Measurements from ENCODE around the gene IER5L.
"Not testable (repeated sequence)": the region's sequence is repeated elsewhere in the genome, so short reads cannot be mapped to it uniquely, and the experiment has no call there.

IER5L gene

DNA sequence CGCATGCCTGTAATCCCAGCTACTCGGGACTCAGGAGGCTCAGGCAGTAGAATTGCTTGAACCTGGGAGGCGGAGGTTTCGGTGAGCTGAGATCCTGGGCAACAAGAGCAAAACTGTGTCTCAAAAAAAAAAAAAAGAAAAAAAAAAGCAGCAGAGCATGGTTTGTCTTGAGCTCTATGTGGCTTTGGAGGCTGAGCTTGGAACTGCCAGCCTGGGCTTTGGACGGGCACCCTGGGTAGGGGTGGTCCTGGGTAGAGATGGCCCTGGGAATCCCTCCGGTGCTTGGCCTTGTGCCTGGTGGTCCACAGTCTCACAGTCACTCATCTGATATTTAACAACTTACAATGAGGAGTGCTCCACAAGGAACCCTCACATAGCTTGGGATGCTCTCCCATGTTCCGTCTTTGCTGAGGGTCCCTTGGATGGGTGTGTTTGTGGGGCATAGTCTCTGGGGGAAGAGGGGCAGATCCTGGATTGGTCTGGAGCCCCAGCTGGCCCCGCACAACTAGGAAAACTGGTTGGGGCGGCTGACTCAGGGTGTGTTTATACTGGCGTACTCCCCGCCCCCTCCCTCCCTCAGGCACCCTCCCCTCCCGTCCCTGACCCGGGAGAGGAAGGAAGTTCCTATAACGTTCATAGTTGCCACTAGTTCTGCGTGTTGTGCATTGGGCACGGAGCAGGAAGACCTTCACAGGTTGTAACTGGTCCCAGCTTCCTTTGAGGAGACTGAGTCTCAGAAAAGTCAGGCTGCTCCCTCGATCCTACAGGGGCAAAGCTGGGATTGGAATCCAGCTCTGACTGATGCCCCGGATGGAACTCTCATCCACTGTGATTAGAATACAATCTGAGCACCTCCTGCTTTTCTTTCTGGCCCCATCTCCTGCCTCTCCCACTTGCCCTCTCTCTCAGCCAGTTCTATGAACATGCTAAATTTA is 11.2 kb downstream of the IER5L start:
- no peak for DNase-seq (ENCODE audit: low read depth)
- no peak overlapping the region for H3K4me3 ChIP-seq (ENCODE audit: low read depth, low read length)

DNA sequence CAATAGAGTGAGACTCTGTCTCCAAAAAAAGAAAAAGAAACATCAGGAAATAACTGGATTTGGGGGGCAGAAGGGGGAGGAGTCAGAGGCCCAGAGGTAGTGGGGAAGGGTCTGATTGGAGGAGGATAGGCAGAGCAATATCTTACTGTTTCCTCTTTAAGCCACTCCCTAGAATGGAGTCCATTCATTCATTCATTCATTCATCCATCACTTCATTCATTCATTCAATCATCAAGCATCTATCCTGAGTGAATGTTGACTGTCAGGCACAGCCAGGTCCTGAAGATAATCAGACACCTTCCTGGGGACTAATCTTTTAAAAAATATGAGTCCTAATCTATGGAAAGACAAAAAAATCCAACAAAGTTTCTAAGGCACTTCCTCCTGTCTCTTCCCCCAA is 12.9 kb downstream of the IER5L start:
- DNase-seq (ENCODE audit: low read depth): no peak
- H3K4me3 ChIP-seq (ENCODE audit: low read depth, low read length): no peak overlapping the region

DNA sequence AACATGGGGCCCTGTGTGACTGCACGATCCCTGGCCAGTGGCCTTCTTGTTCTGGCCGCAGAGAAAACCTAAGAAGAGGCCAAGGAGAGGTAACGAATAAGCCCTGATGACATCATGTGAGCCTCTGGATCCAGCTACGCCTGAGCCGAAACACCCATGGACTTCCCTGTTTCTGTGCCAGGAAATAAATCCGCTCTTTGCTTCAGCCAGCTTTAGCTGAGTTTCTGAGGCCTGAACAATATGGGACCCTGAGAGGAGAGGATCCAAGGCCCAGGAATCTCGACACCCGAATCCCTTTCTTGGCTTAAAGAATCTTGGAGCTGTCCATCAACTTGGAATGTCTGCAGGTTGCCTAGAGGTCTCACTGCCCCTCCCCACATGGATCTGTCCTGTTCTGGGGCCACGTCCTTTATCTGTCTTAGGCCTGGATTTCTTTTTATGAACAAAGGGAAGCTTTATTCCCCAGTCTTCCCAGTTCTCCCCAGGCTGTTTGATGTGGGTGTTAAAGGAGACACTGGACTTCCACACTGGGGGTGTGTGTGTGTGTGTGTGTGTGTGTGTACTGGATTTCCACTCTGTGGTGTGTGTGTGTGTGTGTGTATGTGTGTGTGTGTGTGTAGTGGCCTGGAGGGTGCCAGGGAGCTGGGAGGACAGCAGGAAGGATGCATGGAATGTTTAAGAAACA is 13.7 kb downstream of the IER5L start:
- DNase-seq (ENCODE audit: low read depth): no peak
- H3K4me3 ChIP-seq (ENCODE audit: low read depth, low read length): no peak overlapping the region

DNA sequence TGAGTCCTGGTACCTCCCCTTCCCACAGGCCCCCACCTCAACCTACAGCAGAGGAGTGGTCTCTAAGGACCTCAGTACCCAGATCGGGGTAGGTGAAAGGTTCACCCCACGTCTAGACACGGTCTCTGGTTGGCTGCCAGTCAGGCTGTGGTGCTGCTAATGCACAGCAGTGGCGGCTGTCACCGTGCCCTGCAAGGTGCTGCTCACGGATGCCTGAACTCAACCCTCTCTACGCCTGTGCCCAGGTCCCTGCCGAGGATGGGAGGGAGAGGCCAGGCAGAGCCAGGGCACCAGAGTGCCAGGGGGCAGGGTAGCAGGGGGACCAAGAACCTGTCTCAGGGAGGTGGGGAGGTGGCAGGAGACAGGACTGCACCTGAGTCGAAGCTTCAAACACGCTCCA is 14.3 kb downstream of the IER5L start:
- no peak for DNase-seq (ENCODE audit: low read depth)
- no peak overlapping the region for H3K4me3 ChIP-seq (ENCODE audit: low read depth, low read length)

DNA sequence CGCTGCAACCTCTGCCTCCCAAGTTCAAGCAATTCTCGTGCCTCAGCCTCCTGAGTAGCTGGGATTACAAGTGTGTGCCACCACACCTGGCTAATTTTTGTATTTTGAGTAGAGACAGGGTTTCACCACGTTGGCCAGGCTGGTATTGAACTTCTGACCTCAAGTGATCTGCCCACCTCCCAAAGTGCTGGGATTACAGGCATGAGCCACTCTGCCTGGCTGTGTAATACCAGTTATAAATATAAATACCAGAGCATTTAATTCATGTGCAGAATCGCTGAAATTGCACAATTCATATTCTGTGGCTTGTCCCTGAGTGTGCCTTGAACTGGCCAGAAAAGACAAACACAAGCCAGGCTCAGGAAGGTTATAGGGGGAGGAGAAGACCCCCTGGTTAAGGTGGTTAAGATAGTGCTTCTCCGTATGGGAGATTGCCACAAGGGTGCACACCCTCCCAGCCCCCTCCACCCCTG is 14.8 kb downstream of the IER5L start:
- not testable (repeated sequence) for DNase-seq (ENCODE audit: low read depth); H3K4me3 ChIP-seq (ENCODE audit: low read depth, low read length)

DNA sequence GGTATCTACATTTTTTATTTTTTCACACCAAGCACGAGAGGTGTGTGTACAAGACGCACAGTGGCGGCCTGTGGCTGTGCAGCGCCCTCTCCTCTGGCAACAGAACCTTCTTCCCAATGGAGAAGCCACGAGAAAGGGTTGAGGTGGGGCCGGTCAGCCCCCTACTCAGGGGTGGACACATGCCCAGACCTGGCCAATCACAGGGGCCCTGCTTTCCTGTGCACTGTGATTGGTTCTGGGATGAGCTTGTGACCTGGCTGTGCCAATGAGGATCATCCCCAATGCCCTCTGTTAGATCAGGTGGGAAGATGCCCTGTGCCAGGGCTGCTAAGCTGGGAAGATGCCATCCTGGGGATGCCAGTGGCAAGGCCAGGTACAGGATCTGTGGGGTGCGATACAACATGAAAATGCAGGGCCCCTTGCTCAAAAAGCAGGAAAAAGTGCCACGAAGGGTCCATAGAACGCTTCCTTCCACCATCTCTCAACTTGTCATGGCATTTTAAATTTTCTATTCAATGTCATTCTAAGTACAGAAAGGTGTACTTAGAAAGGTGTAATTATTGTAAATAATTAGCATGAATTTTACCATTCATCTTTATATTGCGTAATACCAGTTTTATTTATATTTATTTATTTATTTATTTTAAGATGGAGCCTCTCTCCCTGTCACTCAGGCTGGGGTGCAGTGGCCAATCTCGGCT is 15.4 kb downstream of the IER5L start:
- no peak for DNase-seq (ENCODE audit: low read depth)
- H3K4me3 ChIP-seq (ENCODE audit: low read depth, low read length): no peak overlapping the region

DNA sequence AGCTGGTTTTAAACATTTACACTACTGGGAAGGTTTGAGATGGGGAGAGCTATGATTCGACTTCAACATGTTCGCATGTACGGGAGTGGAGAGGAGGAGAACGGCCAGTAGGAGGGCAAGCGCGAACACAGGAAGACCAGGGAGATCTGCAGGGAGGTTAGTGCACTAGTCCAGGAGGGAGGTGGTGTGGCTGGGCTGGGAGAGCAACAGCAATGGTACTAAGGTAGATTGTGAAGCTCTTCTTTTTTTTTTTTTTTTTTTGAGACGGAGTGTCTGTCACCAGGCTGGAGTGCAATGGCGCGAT is 16.6 kb downstream of the IER5L start:
- no peak overlapping the region for H3K4me3 ChIP-seq (ENCODE audit: low read depth, low read length)
- DNase-seq (ENCODE audit: low read depth): no peak

DNA sequence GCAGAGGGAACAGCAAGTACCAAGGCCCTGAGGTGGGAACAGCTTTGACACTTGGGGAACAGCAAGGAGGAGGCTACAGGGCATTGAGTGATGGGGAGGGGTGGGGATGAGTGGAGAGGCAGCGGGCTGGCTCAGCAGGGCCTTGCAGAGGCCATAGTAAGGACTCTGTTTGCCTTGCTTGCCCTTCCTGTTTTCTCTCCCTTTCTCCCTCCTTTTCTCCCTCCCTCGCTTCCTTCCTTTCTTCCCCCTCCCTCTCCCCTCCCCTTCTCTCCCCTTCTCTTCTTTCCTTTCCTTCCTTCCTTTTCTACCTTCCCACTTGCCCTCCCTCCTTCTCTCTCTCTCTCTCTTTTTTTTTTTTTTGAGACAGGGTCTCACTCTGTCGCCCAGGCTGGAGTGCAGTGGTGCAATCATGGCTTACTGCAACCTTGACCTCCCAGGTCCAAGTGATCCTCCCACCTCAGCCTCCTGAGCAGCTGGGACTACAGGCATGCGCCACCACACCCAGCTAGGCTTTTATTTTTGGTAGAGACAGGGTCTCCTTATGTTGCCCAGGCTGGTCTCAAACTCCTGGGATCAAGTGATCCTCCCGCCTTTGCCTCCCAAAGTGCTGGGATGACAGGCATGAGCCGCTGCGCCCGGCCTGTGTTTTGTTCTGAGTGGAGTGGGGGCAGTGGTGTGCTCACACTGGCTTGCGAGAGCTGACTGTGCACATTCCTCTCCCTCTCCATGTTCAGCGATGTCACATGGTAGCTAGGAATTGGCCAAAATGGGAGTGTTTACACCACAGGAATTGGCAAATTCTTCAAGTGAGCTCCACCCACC is 17.1 kb downstream of the IER5L start:
- no peak overlapping the region for H3K4me3 ChIP-seq (ENCODE audit: low read depth, low read length)
- no peak for DNase-seq (ENCODE audit: low read depth)

DNA sequence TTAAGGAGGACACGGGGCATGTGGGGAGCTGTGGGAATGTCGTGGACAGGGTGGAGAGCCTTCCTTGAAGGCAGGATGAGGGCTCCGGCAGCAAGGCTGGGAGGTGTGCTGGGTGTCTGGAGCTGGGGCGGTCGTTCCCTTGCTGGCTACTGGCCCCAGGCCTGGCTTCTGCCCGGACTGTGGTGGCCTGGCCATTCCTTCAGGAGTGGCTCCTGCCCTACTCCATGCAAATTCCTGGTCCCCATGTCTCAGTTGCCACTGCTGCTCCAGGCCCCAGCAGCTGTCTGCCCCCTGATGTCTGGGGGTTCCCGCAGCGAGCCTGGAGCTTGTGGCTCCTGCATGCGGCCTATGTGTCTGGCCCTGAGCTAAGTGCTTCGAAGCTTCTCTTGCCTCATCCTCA is 21.9 kb downstream of the IER5L start:
- no peak overlapping the region for H3K4me3 ChIP-seq (ENCODE audit: low read depth, low read length)
- no peak for DNase-seq (ENCODE audit: low read depth)

DNA sequence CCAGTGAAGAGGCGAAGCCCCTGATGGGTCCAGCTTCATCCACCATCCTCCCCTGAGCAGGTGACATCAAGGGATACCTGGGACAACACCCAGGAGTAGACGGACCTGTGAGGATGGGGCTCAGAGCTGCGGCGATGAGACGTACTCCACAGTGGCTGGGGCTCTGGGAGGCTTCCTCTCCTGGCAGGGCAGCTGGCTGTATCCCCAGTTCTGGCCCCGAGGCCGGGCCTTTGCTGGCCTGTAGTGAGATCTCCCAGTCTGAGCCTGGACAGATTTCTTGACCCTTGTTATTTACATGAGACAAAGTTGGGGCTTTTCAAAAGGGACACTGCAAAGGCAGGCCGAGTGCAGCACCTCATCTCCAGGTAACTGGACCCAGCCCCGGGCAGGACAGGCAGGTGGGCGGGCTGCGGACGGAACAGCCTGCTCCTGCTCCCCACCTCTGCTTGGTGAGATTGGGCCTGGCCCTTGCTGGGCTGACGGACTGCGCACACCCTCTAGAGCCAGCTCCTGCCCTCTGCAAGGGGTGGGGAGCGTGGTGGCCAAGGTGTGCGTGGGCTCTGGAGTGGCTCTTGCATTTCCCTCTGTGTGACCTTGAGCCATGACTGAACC is 23.1 kb downstream of the IER5L start:
- no peak overlapping the region for H3K4me3 ChIP-seq (ENCODE audit: low read depth, low read length)
- DNase-seq (ENCODE audit: low read depth): no peak

DNA sequence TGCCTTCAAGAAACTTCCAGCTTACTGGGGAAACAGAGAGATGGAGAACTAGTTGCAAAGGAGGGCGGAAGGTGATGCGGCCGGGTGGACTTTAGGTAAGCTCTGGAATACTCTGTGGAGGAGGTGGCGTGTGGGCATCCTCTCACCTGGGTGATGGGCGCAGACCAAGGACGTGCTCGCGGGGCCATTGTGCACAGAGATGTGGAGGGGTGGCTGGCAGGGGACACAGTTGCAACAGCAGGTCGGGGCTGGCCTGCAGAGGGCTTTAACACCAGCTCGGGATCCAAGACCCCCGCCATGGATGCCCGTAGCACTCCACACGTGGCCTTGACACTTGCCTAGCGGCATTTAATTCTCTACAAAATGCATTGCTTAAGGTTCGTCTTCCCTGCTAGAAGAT is 26.6 kb downstream of the IER5L start:
- H3K4me3 ChIP-seq (ENCODE audit: low read depth, low read length): no peak overlapping the region
- no peak for DNase-seq (ENCODE audit: low read depth)

DNA sequence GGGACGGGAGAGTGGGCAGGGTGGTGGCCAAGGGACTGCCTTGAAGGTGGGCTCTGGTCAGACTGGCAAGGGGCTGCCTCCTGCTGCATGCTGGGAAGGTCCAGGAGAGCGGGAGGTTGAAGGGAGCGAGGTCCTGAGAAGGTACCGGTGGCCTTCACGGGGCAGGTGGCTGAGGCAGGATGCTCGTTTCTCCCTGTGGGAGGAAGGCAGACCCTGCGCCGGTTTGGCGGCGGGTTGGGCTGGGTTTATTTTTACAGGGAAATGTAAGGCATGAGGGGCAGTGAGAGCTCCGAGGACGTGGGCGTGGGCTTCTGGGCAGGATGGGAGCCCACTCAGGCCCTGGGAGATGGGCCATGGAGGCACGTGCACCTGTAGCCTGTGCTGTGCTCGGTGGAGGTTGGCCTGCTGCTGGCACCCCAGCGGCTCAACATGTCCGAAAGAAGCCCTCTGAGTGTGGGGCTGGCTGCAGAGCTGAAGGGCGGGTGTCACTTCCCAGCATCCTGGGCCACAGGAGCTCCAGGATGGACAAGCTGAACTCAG is 27.3 kb downstream of the IER5L start:
- no peak for DNase-seq (ENCODE audit: low read depth)
- H3K4me3 ChIP-seq (ENCODE audit: low read depth, low read length): no peak overlapping the region

DNA sequence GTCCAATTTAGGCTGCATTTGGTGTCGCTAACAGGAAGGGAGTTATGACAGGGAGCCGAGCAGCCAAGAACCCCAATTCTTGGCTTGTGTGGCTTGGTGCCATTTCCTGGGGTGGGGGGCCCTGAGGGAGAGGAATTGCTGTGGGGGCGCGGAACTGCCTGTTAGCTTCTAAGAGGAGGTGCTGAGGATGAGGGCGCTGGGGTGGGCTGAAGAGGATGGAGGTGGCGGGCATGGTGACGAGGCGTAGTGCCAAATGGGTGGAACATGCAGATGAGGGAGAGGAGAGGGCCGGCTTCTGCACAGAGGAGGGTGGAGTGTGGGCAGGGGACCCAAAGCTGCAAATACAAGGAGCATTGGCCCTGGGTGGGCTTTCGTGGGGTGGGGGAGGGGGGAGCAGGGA is 27.9 kb downstream of the IER5L start:
- no peak overlapping the region for H3K4me3 ChIP-seq (ENCODE audit: low read depth, low read length)
- DNase-seq (ENCODE audit: low read depth): no peak

DNA sequence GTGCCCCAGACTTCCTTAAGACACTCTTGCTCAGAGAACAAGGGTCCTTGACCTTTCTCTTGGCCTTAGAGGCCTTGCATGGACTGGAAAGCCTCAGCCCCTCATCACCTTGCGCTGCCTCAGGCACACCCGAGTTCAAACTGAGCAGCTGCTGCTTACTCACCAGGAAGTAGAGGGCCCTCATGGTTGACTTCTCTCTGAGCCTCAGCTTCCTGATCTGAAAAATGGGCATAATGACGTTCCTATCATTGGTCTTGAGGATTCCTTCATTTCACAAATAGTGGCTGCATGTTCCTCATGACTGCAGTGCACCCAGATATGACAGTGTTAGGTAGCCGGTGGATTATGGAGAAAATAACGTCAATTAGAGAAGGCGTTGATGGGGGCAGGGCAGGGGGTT is 28.6 kb downstream of the IER5L start:
- no peak overlapping the region for H3K4me3 ChIP-seq (ENCODE audit: low read depth, low read length)
- DNase-seq (ENCODE audit: low read depth): no peak

DNA sequence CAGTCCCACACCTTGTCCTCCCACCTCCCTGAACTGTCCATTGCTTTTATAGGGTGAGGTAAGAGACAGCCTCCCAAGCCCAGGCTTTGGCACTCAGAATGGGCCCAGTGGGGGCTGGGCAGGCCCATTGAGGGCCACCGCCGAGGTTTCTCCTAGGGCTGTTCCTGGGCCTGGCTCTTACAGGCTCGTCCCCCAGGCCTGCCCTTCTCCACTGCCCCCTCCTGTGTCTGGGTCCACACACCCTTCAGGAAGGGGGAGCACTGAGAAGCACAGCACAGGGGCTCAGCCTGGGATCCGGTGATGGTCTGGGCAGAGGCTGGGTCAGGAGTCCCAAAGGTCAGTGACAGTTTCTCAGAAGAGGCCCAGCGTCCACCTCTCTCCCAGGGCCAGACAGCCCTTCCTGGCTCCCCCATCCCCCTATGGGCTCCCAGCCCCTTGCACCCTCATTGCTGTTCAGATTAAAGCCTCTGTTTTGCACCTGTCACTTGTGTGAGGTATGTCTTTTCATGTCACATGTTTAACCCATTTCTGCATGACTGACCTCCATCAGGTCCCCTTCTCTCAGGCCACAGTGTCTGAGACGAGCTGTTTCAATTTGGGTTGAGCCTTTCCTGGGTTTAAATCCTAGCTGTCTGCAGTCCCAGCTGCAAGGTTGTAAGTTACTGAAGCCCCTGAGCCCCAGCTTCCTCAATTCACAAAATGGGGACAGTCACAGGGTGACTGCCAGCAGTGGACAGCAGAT is 29.4 kb downstream of the IER5L start:
- no peak overlapping the region for H3K4me3 ChIP-seq (ENCODE audit: low read depth, low read length)
- no peak for DNase-seq (ENCODE audit: low read depth)

DNA sequence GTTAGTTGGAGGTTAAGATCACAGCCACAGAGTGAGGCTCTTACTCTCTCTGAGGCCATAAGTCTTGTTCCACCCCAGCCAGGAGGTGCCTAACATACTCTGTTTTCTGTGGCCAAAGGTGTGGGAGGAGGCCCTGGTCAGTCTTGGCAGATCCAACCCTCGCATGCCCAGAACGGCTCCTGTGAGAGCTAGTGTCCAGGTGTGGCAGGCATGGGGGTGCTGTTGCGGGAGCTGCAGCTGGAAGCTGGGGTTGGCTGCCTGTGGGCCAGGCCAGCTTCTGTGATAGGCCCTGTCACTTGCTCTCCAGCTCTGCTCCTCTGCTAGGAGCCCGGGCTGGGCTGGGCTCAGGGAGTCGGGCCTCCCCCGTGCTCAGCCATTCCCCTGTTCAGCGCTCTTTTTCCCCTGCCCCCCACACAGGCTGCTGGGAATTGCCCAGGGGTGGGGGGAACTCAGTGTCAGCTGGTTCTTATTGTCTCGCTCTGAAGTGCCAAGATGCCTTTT is 31.6 kb downstream of the IER5L start:
- no peak overlapping the region for H3K4me3 ChIP-seq (ENCODE audit: low read depth, low read length)
- no peak for DNase-seq (ENCODE audit: low read depth)

DNA sequence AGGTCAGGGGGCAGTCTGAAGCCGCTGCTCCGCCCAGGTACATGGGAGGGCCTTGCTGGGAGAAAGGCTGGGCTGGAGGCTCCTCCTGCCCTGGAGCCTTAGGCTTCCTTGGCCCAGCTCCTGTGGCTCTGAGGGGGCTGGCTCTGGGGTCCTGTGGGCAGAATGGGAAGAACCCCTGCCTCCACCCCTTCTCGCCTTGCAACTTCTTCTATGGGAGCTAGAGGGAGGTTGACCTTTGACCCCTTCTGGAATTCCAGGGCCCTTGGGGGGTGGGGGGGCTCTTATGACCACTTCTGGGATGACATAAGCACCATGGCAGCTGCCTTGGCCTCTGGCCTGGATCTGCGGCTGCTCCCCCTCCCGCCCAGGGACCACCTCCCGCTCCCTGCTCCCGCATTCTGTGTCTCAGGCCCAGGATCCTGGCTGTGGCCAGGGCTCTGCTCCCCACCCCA is 32.2 kb downstream of the IER5L start:
- H3K4me3 ChIP-seq (ENCODE audit: low read depth, low read length): no peak overlapping the region
- peak; percentile 96 for DNase-seq (ENCODE audit: low read depth)

DNA sequence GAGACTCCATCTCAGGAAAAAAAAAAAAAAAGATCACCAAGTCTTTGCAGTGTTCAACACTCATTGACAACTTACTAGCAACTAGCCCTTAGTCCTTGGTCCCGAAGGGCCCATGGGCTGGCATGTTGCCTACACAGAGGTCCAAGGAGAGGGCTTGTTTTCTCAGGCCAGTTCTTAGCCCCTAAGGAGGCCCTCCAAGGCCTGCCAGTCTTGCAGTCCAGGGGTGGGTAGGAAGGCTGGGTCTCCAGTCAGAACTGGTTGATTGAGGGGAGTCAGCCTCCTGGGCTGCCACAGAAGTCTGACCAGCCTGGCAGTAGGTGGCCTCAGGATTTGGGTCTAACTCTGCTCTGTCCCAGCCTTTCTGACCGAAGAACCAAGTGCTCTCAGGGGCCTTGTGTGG is 32.7 kb downstream of the IER5L start:
- no peak overlapping the region for H3K4me3 ChIP-seq (ENCODE audit: low read depth, low read length)
- DNase-seq (ENCODE audit: low read depth): no peak

Measured in skeletal muscle cell (primary cell).